Urinary bladder (tissue), 4 donors: ENCODE data around the gene ANKRD16. TPM values are rescaled to one million over a fixed set of nuclear protein-coding genes. Genes with fewer than 3 reads are reported as not detected.
"Not testable (repeated sequence)": the region's sequence is repeated elsewhere in the genome, so short reads cannot be mapped to it uniquely, and the experiment has no call there.

Experiments used
- DNase-seq: peaks from one replicate; pipeline ENCODE4 v3.0.0-alpha.2; 2015; ENCODE audit errors: extremely low spot score
- H3K27ac ChIP-seq: one replicate; pipeline ENCODE4 v1.5.1; 2013; ENCODE audit warnings: low read depth, mild to moderate bottlenecking, moderate library complexity
- H3K36me3 ChIP-seq: one replicate; pipeline ENCODE4 v1.6.1; 2013; ENCODE audit warnings: mild to moderate bottlenecking, moderate library complexity; ENCODE audit not compliant: insufficient read depth
- H3K4me1 ChIP-seq: one replicate; pipeline ENCODE4 v1.6.1; 2013; ENCODE audit warnings: mild to moderate bottlenecking, moderate library complexity; ENCODE audit not compliant: insufficient read depth
- H3K4me3 ChIP-seq: one replicate; pipeline ENCODE4 v1.5.1; 2013; ENCODE audit warnings: low read depth, low read length
- WGBS: extraction: QIAGEN DNeasy Blood & Tissue Kit; methylation state at CpG from one replicate; pipeline ENCODE4 v1.1.7; 2013; 5-methylcytosine and 5-hydroxymethylcytosine counted together
- polyA plus RNA-seq: library from polyadenylated mRNA; stranded (reverse); fragments of 200-250 nt; gene quantifications from one replicate; pipeline ENCODE4 v1.2.3, GENCODE V29; 2013
- total RNA-seq: library from RNA; depleted of rRNA; stranded (reverse); fragments of >200 nt; gene quantifications from one replicate; pipeline ENCODE4 v1.2.3, GENCODE V29; 2014
- donor health status: healthy with polysubstance abuse.
- donor health status: healthy.

The ANKRD16 gene
- total and polyA plus RNA-seq, 2 donors = 8.8 to 9.3 TPM

GRCh38 chr10:5882961-5883360 is 6.7 kb downstream of the ANKRD16 start:
- Histone ChIP-seq H3K27ac (no peak overlapping the region), H3K4me1 (no peaks in the 10 kb centered on the region), H3K4me3 (no peak overlapping the region), H3K36me3 (no peaks in the 10 kb centered on the region)
- 81% methylated on average over 8 of the region's 8 CpGs for WGBS
- DNase-seq = no peak

GRCh38 chr10:5877041-5877440 is 12.7 kb downstream of the ANKRD16 start:
- not testable (repeated sequence) for H3K4me1 ChIP-seq, H3K4me3 ChIP-seq, H3K36me3 ChIP-seq, H3K27ac ChIP-seq, DNase-seq
- WGBS = 80% methylated on average over 7 of the region's 7 CpGs

GRCh38 chr10:5876181-5876768 is 13.4 kb downstream of the ANKRD16 start:
- Histone ChIP-seq H3K27ac (no peak overlapping the region), H3K36me3 (peaks cover 2% of the 10 kb centered on the region), H3K4me1 (no peaks in the 10 kb centered on the region), H3K4me3 (no peak overlapping the region)
- WGBS = 60% methylated on average over 14 of the region's 14 CpGs
- no peak for DNase-seq

GRCh38 chr10:5873515-5873995 is 16.1 kb downstream of the ANKRD16 start:
- no peaks in the 10 kb centered on the region for H3K4me1 ChIP-seq
- H3K4me3 ChIP-seq = no peak overlapping the region
- H3K27ac ChIP-seq = no peak overlapping the region
- H3K36me3 ChIP-seq = peaks cover 2% of the 10 kb centered on the region
- whole genome bisulfite sequencing = 52% methylated on average over 9 of the region's 9 CpGs
- DNase-seq = peak; percentile 69

- Histone ChIP-seq H3K36me3 (no peaks in the 10 kb centered on the region), H3K27ac (no peak overlapping the region), H3K4me1 (no peaks in the 10 kb centered on the region), H3K4me3 (no peak overlapping the region)
- 45% methylated on average over 5 of the region's 5 CpGs for WGBS
- DNase-seq = no peak
Measured at GRCh38 chr10:5871596-5871995, 18.1 kb downstream of the ANKRD16 start.

- no peak for DNase-seq
- no peak overlapping the region for H3K4me3 ChIP-seq
- H3K27ac ChIP-seq = no peak overlapping the region
- WGBS = 90% methylated on average over 3 of the region's 3 CpGs
- H3K4me1 ChIP-seq = no peaks in the 10 kb centered on the region
- H3K36me3 ChIP-seq = no peaks in the 10 kb centered on the region
Measured at GRCh38 chr10:5869156-5869555, 20.5 kb downstream of the ANKRD16 start.

GRCh38 chr10:5868383-5868782 is 21.3 kb downstream of the ANKRD16 start:
- not testable (repeated sequence) for H3K4me3 ChIP-seq, H3K4me1 ChIP-seq, DNase-seq, H3K36me3 ChIP-seq, H3K27ac ChIP-seq
- WGBS = 84% methylated on average over 8 of the region's 8 CpGs

GRCh38 chr10:5867091-5867615 is 22.5 kb downstream of the ANKRD16 start:
- 56% methylated on average over 4 of the region's 4 CpGs for WGBS
- not testable (repeated sequence) for DNase-seq, H3K4me3 ChIP-seq, H3K4me1 ChIP-seq, H3K36me3 ChIP-seq, H3K27ac ChIP-seq

GRCh38 chr10:5866451-5867081 is 23.1 kb downstream of the ANKRD16 start:
- not testable (repeated sequence) for H3K4me3 ChIP-seq, H3K4me1 ChIP-seq, DNase-seq, H3K27ac ChIP-seq, H3K36me3 ChIP-seq
- WGBS = 88% methylated on average over 5 of the region's 5 CpGs

GRCh38 chr10:5862981-5863685 is 26.6 kb downstream of the ANKRD16 start:
- 89% methylated on average over 9 of the region's 9 CpGs for WGBS
- H3K36me3 ChIP-seq, DNase-seq, H3K4me3 ChIP-seq, H3K27ac ChIP-seq, H3K4me1 ChIP-seq: not testable (repeated sequence)

GRCh38 chr10:5862360-5862961 is 27.2 kb downstream of the ANKRD16 start:
- H3K27ac ChIP-seq = no peak overlapping the region
- no peak overlapping the region for H3K4me3 ChIP-seq
- no peaks in the 10 kb centered on the region for H3K4me1 ChIP-seq
- no peaks in the 10 kb centered on the region for H3K36me3 ChIP-seq
- DNase-seq = no peak
- 96% methylated on average over 7 of the region's 7 CpGs for WGBS

- Histone ChIP-seq H3K27ac (no peak overlapping the region), H3K36me3 (no peaks in the 10 kb centered on the region), H3K4me3 (no peak overlapping the region), H3K4me1 (no peaks in the 10 kb centered on the region)
- 83% methylated on average over 7 of the region's 7 CpGs for WGBS
- DNase-seq = no peak
Measured at GRCh38 chr10:5860066-5860465, 29.6 kb downstream of the ANKRD16 start.

- no peaks in the 10 kb centered on the region for H3K36me3 ChIP-seq
- H3K4me1 ChIP-seq = no peaks in the 10 kb centered on the region
- no peak overlapping the region for H3K4me3 ChIP-seq
- no peak overlapping the region for H3K27ac ChIP-seq
- DNase-seq = no peak
- 89% methylated on average over 5 of the region's 5 CpGs for WGBS
Measured at GRCh38 chr10:5858811-5859210, 30.9 kb downstream of the ANKRD16 start.

- Histone ChIP-seq H3K36me3 (no peaks in the 10 kb centered on the region), H3K27ac (no peak overlapping the region), H3K4me1 (no peaks in the 10 kb centered on the region), H3K4me3 (no peak overlapping the region)
- 67% methylated on average over 7 of the region's 7 CpGs for whole genome bisulfite sequencing
- DNase-seq = no peak
Measured at GRCh38 chr10:5856701-5857004, 33.0 kb downstream of the ANKRD16 start.
